Neural progenitor cell (in vitro differentiated cells): ENCODE data around the gene GCC1.

ENCODE experiments used
- CTCF ChIP-seq: fragments of 200-600 bp; sonication (generic); IDR thresholded peaks from 2 replicates; pipeline ENCODE4 v1.5.1; 2017; ENCODE audit warnings: antibody characterized with exemption, mild to moderate bottlenecking
- EZH2 ChIP-seq: fragments of 200-600 bp; sonication (generic); IDR thresholded peaks from 2 replicates; pipeline ENCODE4 v1.6.1; 2017; ENCODE audit warnings: antibody characterized with exemption, mild to moderate bottlenecking, moderate library complexity
- EZH2phosphoT487 ChIP-seq: fragments of 200-600 bp; sonication (generic); IDR thresholded peaks from 2 replicates; pipeline ENCODE4 v1.6.1; 2017; ENCODE audit warnings: antibody characterized with exemption

GRCh38 chr7:127591591-127591990 is 6.2 kb upstream of the GCC1 start:
- TF ChIP-seq CTCF (no peak), EZH2 (no peak), EZH2phosphoT487 (no peak)
